SK-N-SH (cell line): ENCODE results near the gene AXIN1.

Experiments used
- CHD2 ChIP-seq: fragments of 150-350 bp; IDR thresholded peaks from 2 replicates; pipeline ENCODE4 v1.6.1; 2018; ENCODE audit warnings: low read length; ENCODE audit not compliant: partially characterized antibody
- CTCF ChIP-seq: fragments of 200-600 bp; sonication (generic); IDR thresholded peaks from 2 replicates; pipeline ENCODE4 v1.6.1; 2017; ENCODE audit warnings: antibody characterized with exemption, mild to moderate bottlenecking, moderate library complexity
- EP300 ChIP-seq, 2 experiments: IDR thresholded peaks; 2 replicates each; pipeline versions ENCODE4 v1.4.0 to v1.6.1; 2012; ENCODE audit warnings: borderline replicate concordance in 1 of 2, low read depth in 1 of 2, low read length in 1 of 2
- FOXJ3 ChIP-seq: sonication (generic); formaldehyde crosslinking; IDR thresholded peaks from 2 replicates; pipeline ENCODE4 v1.5.1; 2020; ENCODE audit warnings: mild to moderate bottlenecking, missing genetic modification reagents
- GATA2 ChIP-seq: sonication (generic); formaldehyde crosslinking; IDR thresholded peaks from 2 replicates; pipeline ENCODE4 v1.5.0; 2020; ENCODE audit warnings: mild to moderate bottlenecking, missing genetic modification reagents
- POLR2AphosphoS5 ChIP-seq: IDR thresholded peaks from 2 replicates; pipeline ENCODE4 v1.6.1; 2012; ENCODE audit warnings: low read depth, low read length
- RCOR1 ChIP-seq: fragments of 150-350 bp; IDR thresholded peaks from 2 replicates; pipeline ENCODE4 v1.6.1; 2017; ENCODE audit warnings: antibody characterized with exemption, low read length
- REST ChIP-seq: IDR thresholded peaks from 2 replicates; pipeline ENCODE4 v1.6.1; 2012; ENCODE audit warnings: mild to moderate bottlenecking, low read depth, low read length, moderate library complexity
- YY1 ChIP-seq: IDR thresholded peaks from 2 replicates; pipeline ENCODE4 v1.4.0; 2012; ENCODE audit warnings: low read depth, mild to moderate bottlenecking
- TF ChIP-seq, protein P1 (sequence below): IDR thresholded peaks from 2 replicates; pipeline ENCODE4 v1.4.0; 2012; ENCODE audit warnings: low read depth

- TF ChIP-seq CTCF (no peak), POLR2AphosphoS5 (no peak), RCOR1 (no peak), GATA2 (CRISPR knock-in tag) (no peak), REST (no peak), YY1 (no peak), CHD2 (no peak), EP300 (IDR thresholded peaks at IDR 0.05; ENCODE audit: borderline replicate concordance in 1 of 2, low read depth in 1 of 2, low read length in 1 of 2) (no peak), FOXJ3 (CRISPR knock-in tag) (no peak)
- TF ChIP-seq, protein P1, sequence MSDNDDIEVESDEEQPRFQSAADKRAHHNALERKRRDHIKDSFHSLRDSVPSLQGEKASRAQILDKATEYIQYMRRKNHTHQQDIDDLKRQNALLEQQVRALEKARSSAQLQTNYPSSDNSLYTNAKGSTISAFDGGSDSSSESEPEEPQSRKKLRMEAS: no peak
These were observed 69.3 kb downstream of the AXIN1 start, which contains the start of gene PDIA2 for GRCh38 chr16:283033-283805.
